Cardiac fibroblast (primary cell): ENCODE data around the gene GPR25.
"Not testable (repeated sequence)": the region's sequence is repeated elsewhere in the genome, so short reads cannot be mapped to it uniquely, and the experiment has no call there.

Experiments
- DNase-seq, 2 donors: peaks; one replicate each; pipeline versions ENCODE4 v3.0.0 to v3.0.0-alpha.2; 2010; ENCODE audit warnings: low read depth in 2 of 2
- H3K4me3 ChIP-seq, 2 donors: replicated peaks in 1 of 2; 1 replicate in 1 of 2; 2 replicates in 1 of 2; pipeline ENCODE4 v1.5.1; 2011; ENCODE audit warnings: low read depth in 2 of 2, low read length in 2 of 2, mild to moderate bottlenecking in 2 of 2, moderate library complexity in 1 of 2
- CTCF ChIP-seq: IDR thresholded peaks from one replicate; pipeline ENCODE4 v1.5.1; 2011; ENCODE audit warnings: low read depth, mild to moderate bottlenecking, low read length, inconsistent platforms

The GPR25 gene

GRCh38 chr1:200907611-200908097 lies 34.9 kb downstream of the GPR25 start:
- peak in 1 of 2 donors; percentile 73 for DNase-seq
- H3K4me3 ChIP-seq, result no peak overlapping the region
- TF ChIP-seq CTCF, result no peak

- DNase-seq, result no peak
- no peak overlapping the region for H3K4me3 ChIP-seq
- no peak for TF ChIP-seq CTCF
Measured at GRCh38 chr1:200908191-200908868, 35.5 kb downstream of the GPR25 start.

GRCh38 chr1:200909071-200909470 lies 36.3 kb downstream of the GPR25 start:
- DNase-seq, result no peak
- no peak for TF ChIP-seq CTCF
- no peak overlapping the region for H3K4me3 ChIP-seq

GRCh38 chr1:200909757-200910239 lies 37.0 kb downstream of the GPR25 start:
- H3K4me3 ChIP-seq, result no peak overlapping the region
- TF ChIP-seq CTCF, result no peak
- DNase-seq, result no peak

GRCh38 chr1:200911361-200911760 lies 38.6 kb downstream of the GPR25 start:
- H3K4me3 ChIP-seq, result no peak overlapping the region
- DNase-seq, result no peak
- no peak for TF ChIP-seq CTCF

- H3K4me3 ChIP-seq, DNase-seq: not testable (repeated sequence)
Measured at GRCh38 chr1:200911936-200912335, 39.2 kb downstream of the GPR25 start.

GRCh38 chr1:200912737-200913407 lies 40.1 kb downstream of the GPR25 start:
- no peak for TF ChIP-seq CTCF
- no peak for DNase-seq
- no peak overlapping the region for H3K4me3 ChIP-seq
